Epidermal melanocyte (primary cell): ENCODE measurements around the gene OPA1.
"Not testable (repeated sequence)": the region's sequence is repeated elsewhere in the genome, so short reads cannot be mapped to it uniquely, and the experiment has no call there.

Source experiments
- DNase-seq: peaks from one replicate; pipeline ENCODE4 v3.0.0; 2011; ENCODE audit warnings: low spot score; ENCODE audit not compliant: insufficient read length

Gene OPA1

DNA sequence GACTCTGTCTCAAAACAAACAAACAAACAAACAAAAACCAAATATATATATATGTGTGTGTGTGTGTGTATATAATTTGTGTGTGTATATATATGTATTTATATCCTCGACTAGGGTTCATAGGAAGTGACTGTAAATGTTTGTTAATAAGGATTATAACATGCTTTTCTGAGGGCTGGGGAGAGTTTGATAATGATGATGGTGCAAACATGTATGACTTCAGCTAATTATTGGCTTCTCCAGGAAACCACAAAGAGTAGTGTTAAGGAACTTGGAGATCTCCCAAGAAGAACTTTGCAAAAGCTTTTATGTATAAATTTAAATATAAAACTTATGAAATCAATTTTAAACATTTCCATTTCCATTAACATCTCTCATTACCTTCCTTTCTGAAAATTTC lies 3.9 kb upstream of the OPA1 start:
- no peak for DNase-seq

DNA sequence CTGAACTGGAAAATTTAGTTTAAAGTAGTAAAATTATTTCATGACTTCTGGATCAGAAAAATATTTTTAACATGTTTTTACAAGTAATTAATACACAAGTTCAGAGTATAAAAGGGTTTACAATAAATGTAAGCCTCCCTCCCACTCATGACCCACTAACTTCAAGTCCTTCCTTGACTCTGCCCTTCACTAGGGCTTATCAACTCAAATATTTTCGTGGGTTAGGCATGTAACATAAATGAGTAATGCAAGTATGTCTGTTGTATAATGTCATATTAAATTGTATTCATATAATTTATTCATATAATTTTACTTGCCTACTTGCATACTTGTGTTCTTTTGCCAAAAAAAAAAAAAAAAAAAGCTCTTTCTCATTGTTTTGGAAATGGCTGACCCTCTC lies 3.4 kb upstream of the OPA1 start:
- DNase-seq: no peak

DNA sequence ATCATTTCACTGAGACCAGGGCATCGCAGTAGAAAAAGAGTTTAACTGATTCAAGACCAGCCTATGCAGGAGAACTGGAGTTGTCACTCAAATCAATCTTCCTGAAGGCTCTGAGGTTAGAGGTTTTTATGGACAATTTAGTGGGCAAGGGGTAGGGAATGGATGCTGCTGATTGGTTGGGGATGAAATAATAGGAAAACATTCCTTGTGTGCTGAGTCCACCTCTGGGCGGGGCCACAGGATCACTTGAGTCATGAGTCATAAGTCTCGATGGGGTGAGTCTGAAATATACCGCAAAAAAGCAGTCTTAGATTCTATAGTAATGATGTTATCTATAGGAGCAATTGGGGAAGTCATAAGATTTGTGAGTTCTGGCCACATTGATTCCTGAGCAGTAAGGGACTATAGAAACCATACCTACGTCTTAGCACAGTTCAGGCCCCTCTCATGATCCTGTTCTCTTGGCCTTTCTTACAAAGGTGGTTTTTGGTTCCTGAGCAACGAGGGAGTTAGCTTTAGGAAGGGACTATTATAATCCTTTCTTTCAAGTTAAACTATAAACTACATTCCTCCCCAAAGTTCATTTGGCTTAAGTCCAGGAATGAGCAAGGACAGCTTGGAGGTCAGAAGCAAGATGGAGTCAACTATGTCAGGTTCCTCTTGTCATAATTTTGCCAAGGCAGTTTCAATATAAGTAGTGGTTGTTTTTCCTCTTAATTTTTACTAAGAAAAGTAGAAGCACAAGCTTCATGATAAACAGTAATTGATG lies 2.7 kb upstream of the OPA1 start:
- no peak for DNase-seq

DNA sequence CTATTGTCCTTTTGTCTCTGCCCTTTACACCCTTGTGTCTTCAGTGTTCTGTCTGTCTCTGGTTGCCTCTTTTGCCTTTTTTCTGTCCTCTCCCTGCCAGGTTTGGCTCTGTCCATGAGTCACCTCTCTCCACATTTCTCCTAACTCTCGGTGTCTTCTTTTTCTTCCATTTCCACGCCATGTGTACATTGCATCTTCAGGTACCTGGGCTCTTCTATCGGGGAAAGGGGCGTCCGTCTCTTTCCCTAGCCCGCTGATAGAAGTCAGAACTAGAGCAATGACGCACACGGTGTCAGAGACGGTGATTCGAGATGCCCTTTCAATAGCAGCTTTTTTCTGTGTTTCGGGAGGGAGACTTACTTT lies 641 bp downstream of the OPA1 start:
- DNase-seq: no peak

DNA sequence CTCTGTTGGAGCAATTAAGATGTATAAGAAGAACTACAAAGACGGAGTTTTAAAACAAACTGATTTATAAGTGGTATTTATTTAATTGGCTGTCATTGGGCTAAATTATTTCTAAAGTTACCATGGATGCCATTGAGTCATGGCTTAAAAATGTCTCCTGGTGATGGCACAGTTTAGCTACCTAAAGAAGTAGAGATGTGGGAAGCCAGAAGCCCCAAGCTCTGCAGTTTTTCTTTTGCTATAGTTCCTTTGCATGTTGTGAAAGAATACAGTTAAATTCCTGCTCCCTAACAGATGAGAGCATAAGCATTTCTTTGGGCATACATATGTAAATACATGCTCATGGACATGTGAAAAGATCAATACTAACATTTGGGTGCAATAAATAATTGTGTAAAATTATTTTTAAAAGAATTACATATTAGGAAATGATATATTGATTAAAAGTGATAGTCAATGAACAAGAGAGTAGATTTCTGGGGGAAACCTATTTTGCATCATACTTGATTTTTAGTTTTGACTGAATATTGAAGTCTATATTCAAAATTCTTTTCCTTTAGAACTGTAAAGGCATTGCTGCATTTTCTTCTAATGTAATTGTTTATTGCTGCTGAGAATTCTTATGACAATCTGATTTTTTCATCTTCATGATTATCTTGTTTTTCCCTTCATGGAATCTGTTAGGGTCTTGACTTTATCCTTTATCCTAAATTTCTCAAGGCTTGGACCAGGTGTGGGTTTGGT lies 2.1 kb downstream of the OPA1 start:
- no peak for DNase-seq

DNA sequence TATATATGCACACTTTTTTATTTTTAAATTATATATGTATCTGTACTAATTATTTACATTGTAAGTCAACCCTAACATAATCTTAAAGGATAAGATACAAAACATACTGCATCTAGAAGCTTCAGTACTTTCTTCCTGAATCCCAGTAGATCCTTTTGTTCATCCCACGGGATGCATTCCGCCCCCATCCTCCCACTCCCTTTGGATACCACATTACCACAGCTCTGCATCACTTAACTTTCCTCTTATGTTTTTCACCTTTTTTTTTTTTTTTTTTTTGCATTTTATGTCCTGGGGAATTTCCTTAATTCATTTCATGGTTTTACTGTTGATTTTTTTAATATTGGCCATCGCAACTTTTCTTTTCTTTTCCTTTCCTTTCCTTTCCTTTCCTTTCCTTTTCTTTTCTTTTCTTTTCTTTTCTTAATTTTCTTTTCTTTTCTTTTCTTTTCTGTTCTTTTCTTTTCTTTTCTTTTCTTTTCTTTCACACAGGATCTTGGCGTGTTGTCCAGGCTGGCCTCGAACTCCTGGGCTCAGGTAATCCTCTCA lies 3.0 kb downstream of the OPA1 start:
- DNase-seq: no peak

DNA sequence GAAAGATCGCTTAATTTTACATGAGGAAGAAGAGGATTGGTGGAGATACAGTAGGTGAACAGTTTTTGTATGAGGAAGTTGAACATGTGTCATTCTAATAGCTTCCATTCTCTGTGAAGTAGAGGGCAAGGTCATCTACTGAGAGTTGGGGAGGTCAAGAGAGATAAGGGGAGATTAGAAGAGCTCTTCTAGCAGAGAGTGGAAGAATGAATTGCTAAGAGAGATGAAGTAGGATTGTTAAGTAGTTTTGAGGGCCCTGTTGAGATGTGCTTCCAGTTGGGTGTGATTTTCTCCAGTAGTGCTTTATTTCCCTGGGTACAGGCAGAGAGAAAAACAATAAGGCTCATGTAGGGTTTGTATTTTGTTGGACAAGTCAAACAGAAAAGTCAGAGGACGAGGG lies 5.2 kb downstream of the OPA1 start:
- DNase-seq: no peak

DNA sequence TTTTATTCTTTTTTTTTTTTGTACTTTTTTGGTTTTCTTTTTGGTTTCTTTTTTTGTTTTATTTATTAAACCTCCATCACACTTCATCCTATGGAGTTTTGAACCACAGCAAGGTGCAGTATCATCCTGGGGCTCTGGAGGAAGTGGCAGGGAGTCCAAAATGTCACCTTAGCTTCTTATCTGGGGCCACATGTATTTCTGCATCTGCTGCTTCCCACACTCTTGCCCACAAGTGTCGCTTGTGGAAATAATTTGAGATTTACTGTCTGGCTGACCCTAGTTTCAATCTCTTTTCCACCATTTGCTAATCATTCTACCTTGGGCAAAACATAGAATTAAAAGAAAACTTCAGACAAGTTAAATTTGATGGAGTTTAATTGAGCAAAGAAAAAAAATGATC lies 6.4 kb downstream of the OPA1 start:
- DNase-seq: no peak

DNA sequence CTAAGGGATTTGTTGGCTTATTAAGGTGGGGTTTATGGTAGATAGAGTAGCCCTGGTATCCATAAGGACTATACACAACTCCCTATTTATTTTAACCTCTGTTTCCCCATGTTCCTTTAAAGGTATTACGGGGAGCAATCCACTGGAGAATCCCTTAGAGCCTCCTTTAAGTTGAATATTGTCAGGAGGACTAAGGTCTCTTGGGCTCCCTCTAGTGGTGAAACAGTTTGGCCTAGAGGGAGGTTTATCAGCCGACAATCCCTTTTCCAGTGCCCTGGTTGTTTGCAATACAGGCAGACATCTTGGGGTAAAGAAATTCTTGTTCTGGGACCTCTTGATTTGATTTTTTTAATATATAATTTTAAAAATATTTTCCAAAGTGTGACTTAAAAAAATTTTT lies 12.9 kb downstream of the OPA1 start:
- peak; percentile 23 for DNase-seq

DNA sequence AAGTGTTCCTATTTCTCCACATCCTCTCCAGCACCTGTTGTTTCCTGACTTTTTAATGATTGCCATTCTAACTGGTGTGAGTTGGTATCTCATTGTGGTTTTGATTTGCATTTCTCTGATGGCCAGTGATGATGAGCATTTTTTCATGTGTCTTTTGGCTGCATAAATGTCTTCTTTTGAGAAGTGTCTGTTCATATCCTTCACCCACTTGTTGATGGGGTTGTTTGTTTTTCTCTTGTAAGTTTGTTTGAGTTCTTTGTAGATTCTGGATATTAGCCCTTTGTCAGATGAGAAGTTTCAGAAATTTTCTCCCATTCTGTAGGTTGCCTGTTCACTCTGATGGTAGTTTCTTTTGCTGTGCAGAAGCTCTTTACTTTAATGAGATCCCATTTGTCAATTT lies 13.9 kb downstream of the OPA1 start:
- not testable (repeated sequence) for DNase-seq

DNA sequence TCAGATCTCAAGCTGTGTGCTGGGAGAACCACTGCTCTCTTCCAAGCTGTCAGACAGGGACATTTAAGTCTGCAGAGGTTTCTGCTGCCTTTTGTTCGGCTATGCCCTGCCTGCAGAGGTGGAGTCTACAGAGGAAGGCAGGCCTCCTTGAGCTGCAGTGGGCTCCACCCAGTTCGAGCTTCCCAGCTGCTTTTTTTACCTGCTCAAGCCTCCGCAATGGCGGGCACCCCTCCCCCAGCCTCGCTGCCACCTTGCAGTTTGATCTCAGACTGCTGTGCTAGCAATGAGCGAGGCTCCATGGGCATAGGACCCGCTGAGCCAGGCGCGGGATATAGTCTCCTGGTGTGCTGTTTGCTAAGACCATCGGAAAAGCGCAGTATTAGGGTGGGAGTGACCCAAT lies 17.5 kb downstream of the OPA1 start:
- not testable (repeated sequence) for DNase-seq

DNA sequence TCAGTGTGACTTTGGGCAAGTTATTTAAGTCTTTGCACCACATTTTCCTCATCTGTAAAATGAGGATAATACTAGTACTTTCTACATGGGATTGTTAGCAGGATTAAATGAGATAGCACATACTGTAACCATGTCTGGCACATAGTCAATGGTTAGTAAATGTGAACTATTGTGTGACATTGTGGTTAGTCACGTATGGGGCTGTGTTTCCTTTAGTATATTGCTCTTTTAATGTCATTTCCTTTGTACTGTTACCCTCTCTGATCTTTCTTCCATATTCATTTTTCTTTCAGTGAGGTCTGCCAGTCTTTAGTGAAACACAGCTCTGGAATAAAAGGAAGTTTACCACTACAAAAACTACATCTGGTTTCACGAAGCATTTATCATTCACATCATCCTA lies 21.4 kb downstream of the OPA1 start:
- no peak for DNase-seq

DNA sequence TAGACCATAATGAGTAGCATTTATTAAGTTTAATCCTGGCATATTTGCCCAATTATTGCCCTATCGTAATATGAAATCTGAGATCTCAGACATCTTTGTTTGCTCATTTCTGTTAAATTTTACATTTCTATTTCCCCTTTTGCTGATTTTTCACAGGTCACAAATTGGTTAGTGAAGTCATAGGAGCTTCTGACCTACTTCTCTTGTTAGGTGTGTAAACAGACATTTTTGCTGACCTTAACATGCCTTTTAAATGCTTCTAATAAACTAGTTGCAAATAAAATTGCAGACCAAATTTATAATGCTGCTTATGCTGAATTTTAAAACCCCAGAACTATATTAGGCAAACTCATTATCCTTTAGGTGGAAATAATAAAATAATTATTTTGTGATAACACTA lies 24.6 kb downstream of the OPA1 start:
- DNase-seq: no peak

DNA sequence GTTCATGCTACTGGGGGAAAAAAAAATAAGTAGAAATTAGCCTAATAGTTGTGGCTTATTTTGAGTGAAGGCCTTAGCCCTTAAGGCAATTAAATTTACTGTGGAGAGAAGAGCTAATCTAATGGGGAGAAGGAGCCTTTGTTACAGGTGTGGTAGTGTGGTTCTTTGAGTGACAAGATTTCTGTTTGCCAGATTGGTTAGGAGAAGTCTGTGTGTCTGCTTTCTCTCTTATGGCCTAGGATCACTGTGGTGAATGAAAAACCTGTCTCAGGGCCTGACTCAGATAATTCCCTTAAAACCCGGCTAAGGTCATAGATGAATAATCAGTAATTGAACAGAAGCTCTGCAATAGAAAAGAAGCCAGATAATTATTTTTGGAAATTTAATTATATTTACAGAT lies 27.0 kb downstream of the OPA1 start:
- DNase-seq: no peak

DNA sequence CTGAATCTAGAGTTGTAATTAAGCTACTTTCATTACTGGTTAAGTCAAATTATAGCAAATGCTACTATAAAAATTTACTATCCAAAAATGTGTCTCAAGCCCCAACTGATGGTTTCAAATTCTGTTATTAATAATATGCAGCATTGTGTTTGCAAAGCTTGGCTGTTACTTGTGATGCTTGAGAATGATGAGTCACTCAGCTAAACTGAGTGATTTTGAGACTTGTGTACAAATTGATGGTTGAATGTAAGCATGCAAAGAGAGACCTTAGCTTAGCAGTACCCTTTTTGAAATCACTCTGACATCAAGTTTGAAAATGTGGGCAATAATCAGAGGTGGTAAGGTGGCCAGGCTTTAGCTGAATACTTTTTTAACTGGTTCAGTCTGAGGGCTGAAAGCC lies 27.6 kb downstream of the OPA1 start:
- no peak for DNase-seq

DNA sequence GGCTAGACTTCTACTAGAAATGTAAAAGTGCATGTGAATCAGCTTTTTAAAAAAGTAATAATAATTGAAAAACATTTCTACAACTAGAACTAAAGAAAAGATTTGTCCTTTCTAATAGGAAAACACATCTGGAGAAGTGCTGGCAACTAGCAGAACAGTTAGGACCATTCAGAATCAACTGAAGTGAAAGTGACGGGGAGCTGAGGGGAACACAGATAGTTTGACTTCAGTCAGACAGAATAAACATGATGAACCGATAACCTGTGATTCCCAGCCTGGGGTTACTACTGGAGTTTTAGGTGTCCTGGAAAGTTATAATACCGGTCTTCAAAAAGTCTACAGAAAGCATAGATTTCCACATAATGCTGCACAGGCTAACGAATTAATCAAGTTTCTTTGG lies 28.1 kb downstream of the OPA1 start:
- DNase-seq: no peak

DNA sequence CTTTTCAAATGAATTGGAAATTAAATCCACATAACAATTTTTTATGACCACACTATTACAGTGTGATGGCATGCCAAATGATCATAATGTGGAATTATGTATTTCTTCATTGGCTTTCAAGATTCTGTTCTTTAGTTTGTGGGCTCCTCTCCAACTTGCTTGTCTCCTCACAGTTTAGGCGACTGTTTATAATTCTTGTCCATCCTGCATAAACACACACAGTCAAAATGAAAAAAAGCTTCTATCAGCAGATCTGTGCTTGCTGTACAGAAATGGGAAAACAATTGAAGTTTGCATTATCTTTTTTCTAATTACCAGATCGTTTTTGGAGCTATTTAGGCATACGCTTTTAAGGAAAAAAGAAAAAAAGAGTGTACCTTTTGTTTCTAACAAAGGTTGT lies 37.0 kb downstream of the OPA1 start:
- DNase-seq: no peak

DNA sequence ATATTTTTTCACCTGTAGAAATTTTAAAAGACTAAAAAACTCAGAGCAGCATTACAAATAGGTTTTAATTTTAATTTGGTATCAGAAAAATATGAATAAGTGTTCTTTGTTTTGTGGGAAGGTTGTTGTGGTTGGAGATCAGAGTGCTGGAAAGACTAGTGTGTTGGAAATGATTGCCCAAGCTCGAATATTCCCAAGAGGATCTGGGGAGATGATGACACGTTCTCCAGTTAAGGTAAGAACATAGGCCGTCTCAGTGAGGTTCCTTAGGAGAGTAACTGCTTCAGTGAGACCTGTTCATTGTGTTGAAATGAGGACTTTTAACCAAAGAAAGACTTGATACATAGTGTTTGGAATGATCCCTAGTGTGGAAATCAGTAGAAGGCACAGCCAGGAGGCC lies 44.8 kb downstream of the OPA1 start:
- no peak for DNase-seq

DNA sequence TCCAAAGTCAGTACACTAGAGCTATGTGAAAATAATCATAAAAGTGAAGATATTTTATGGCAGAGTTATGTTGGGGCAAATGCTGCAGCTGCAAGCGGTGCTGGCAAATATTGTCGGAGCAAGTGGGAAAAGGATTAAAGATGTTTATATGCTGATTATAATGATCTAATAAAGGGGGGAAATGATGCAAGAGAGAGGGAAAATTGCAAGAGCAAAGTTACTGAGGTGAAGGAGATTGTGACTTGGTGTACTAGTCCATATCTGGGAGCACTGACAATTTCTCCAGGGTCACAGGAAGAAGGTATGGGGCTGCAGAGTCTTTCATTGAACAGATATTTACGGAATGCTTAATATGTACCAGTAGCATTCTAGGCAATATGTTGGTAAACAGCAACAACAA lies 45.8 kb downstream of the OPA1 start:
- DNase-seq: no peak

DNA sequence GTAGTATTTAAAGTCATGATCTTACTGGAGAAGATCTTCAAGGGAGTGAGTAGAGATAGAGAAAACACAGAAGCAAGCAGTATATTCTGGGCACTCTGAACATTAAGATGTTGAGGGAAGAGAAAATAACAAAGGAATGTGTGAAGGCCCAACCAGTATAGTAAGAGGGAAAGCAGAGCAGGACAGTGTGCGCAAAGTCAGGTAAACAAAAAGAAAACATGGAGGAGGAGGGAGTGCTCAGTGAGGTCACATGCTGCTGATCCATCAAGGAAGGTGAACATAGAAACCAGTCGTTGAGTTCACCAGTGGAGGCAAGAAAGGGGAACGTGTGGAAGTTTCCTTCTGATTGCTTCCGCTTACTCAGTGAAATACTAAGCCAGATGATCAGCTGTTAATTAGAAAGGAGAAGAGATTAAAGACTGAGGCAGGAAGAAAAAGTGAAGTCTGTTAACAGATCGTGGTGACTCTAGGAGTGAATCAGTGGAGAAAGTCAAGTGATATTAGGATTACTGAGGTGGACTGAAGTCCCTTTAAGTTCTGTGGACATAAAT lies 47.2 kb downstream of the OPA1 start:
- DNase-seq: no peak

DNA sequence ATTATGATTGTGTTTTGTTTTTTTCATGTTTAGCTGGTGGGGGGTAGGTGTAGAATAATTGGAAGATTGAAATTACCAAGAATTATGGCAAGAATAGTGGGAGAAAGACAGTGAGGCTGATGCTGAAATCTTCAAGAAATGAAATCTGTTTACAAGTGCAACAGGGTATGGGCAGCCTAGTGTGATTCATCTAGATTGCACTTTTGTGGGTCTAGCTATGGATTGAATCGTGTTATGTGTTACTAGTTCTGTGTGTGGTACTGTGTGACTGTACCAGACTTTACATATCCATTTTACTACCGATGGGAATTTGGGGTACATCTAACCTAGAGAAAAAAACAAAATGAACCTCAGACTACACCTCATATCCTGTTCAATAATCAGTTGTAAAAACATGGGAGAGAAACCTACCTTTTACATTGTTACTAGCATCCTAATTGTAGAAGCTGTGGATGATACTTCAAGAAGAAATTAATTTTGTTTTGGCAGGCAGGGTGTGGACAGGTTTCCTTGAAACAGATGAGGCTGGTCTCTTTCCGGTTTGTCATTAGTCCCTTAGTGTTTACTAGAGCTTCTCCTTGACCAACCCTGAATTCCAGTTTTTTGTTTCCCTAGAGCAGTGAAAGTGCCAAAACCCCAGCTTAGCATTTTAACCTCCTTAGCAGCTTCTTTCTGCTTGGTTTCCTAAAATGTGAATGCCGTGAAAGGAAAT lies 47.9 kb downstream of the OPA1 start:
- DNase-seq: no peak

DNA sequence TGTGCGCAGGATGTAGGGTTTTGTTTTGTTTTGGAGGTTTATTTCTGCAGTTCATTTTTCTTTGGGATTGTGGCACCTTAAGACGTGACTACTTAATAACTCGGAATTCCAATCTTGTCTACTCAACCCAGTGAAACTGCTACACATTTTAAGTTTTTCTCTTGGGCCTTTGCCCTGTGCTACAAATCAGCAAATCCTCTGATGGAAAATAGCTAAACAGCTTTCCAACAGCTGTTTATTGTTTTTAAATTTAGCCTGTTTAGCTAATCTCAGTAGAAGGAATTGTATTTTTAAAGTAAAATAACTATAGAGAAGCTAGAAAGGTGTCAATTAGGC lies 48.4 kb downstream of the OPA1 start:
- DNase-seq: no peak
